WI38 (cell line): ENCODE data around the gene SYT7.

Experiments
- H3K4me3 ChIP-seq: 2 replicates; pipeline ENCODE4 v1.5.1; 2011; ENCODE audit warnings: low read depth, mild to moderate bottlenecking, control low read depth, low read length
- CTCF ChIP-seq: IDR thresholded peaks from 2 replicates; pipeline ENCODE4 v1.5.1; 2012; ENCODE audit warnings: low read depth, mild to moderate bottlenecking, control low read depth, low read length

The SYT7 gene

GRCh38 chr11:61518032-61518795 is 62.7 kb downstream of the SYT7 start:
- TF ChIP-seq CTCF, result no peak
- H3K4me3 ChIP-seq, result no peak overlapping the region

GRCh38 chr11:61516675-61517572 is 64.0 kb downstream of the SYT7 start:
- peak; percentile 97 for TF ChIP-seq CTCF
- no peak overlapping the region; the same call in 1 of the 2 replicates for H3K4me3 ChIP-seq

GRCh38 chr11:61516191-61516590 is 64.7 kb downstream of the SYT7 start:
- no peak overlapping the region; the same call in 1 of the 2 replicates for H3K4me3 ChIP-seq
- TF ChIP-seq CTCF, result no peak

- no peak for TF ChIP-seq CTCF
- H3K4me3 ChIP-seq, result no peak overlapping the region
Observed at GRCh38 chr11:61515686-61516085, 65.2 kb downstream of the SYT7 start.

- TF ChIP-seq CTCF, result no peak
- H3K4me3 ChIP-seq, result no peak overlapping the region
Observed at GRCh38 chr11:61514050-61514917, 66.6 kb downstream of the SYT7 start.

GRCh38 chr11:61513143-61513765 is 67.6 kb downstream of the SYT7 start:
- H3K4me3 ChIP-seq, result no peak overlapping the region
- no peak for TF ChIP-seq CTCF
